B cell (primary cell): ENCODE results near the gene LSM4.

Experiments used
- EZH2 ChIP-seq: IDR thresholded peaks from 2 replicates; pipeline ENCODE4 v1.6.1; 2012; ENCODE audit warnings: borderline replicate concordance, low read depth, mild to moderate bottlenecking, moderate library complexity, low read length; ENCODE audit not compliant: insufficient read depth, poor library complexity, severe bottlenecking
- TF ChIP-seq, protein P1 (sequence below): fragments of 200-600 bp; IDR thresholded peaks from one replicate; pipeline ENCODE4 v1.8.0; 2022; ENCODE audit warnings: antibody characterized with exemption, mild to moderate bottlenecking

DNA sequence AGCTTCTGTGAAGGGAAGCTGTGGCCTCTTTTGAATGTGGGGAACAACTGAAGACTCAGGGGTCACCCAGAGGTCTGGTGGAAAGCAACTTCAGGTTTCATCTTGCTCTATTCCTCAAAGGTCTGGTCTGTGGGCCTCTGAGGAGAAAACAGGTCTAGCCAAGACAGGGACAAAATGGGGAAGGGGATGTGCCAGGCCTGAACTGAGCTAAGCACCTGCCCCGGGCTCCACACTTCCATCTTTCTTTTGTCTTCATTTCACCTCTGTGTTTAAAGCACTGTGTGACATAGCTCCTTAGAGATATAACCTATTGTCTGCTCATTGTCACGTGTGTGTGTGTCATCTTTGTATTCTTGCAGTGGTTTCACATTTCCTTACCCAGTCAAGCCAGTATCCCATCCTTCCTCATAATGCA, 43.2 kb upstream of the LSM4 start:
- TF ChIP-seq, protein P1, sequence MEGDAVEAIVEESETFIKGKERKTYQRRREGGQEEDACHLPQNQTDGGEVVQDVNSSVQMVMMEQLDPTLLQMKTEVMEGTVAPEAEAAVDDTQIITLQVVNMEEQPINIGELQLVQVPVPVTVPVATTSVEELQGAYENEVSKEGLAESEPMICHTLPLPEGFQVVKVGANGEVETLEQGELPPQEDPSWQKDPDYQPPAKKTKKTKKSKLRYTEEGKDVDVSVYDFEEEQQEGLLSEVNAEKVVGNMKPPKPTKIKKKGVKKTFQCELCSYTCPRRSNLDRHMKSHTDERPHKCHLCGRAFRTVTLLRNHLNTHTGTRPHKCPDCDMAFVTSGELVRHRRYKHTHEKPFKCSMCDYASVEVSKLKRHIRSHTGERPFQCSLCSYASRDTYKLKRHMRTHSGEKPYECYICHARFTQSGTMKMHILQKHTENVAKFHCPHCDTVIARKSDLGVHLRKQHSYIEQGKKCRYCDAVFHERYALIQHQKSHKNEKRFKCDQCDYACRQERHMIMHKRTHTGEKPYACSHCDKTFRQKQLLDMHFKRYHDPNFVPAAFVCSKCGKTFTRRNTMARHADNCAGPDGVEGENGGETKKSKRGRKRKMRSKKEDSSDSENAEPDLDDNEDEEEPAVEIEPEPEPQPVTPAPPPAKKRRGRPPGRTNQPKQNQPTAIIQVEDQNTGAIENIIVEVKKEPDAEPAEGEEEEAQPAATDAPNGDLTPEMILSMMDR = no peak
- no peak for TF ChIP-seq EZH2
